ENCODE measurements around the gene LONP2. TPM values are rescaled to one million over a fixed set of nuclear protein-coding genes. Genes with fewer than 3 reads are reported as not detected.

Gene LONP2
- polyA plus RNA-seq, 3 donors = 21.5 to 35.6 (median 26.0) TPM

DNA sequence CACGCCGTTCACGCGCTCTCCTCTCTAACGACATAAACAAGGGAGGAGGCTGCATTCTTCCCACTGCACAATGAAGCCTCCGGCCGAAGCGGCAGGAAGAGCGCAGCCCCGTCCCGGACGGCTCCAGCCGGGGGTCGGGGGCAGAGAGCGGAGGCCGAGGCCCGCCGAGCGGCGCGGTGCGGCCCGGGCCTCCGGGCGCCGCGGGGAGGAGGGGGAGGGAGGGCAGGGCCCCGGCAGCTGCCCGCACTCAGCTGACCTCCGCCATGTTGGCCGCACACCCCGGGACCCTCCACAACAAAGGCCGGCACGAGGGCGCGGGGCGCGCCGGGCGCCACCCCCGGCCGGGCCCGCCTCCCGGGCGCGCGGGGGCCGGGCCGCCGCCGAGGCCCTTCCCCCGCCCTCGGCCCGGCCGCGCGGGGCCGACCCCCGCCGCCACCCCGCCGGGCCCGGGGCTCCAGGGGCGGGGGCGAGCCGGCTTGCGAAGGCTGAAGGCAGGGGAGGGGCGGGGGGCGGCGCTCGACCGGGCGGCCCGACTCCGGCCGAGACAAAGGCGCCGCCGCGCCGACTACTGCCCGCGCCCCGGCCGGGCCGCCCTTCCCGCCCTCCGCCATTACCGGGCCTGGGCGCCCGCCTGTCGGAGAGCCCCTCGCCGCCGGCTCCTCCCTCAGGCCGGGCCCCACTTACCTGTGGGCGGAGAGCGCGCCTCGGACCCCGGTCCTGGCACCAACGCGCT, 140.6 kb downstream of the LONP2 start:
- Histone ChIP-seq H3K36me3 (replicated peaks in 1 of 2; ENCODE audit: control insufficient read depth in 1 of 2, insufficient read depth in 2 of 2, low read length in 2 of 2) (no peaks in the 10 kb centered on the region), H4K20me1 (ENCODE audit: insufficient read depth, low read length) (peaks cover 48% of the 10 kb centered on the region), H3K27me3 (ENCODE audit: control insufficient read depth in 2 of 2, insufficient read depth in 2 of 2, low read length in 2 of 2) (no peaks in the 10 kb centered on the region), H2AFZ (ENCODE audit: insufficient read depth, low read depth, low read length, poor library complexity, severe bottlenecking) (peak overlapping the region; percentile 62), H3K4me1 (ENCODE audit: control insufficient read depth in 1 of 2, insufficient read depth in 2 of 2, low read length in 2 of 2) (peaks cover 47 to 68% of the 10 kb centered on the region in 2 donors), H3K4me3 (replicated peaks in 1 of 3; ENCODE audit: low read depth in 2 of 3, low read length in 3 of 3) (peak overlapping the region; percentile 64 to 98 (median 81)), H3K4me2 (replicated peaks; ENCODE audit: extremely low read depth, low read length, poor library complexity, severe bottlenecking) (peak overlapping the region; percentile 88), H3K9me3 (replicated peaks in 1 of 2; ENCODE audit: control insufficient read depth in 1 of 2, insufficient read depth in 1 of 2, low read length in 2 of 2) (no peaks in the 10 kb centered on the region), H3K9ac (ENCODE audit: insufficient read depth, low read length, poor library complexity, severe bottlenecking) (peak overlapping the region; percentile 99), H3K27ac (ENCODE audit: low read depth in 1 of 2, low read length in 2 of 2) (peak overlapping the region; percentile 77 to 97), H3K79me2 (ENCODE audit: insufficient read depth, low read length) (peaks cover 49% of the 10 kb centered on the region)
- intact Hi-C loops (cut with micrococcal nuclease) = loop anchor here in 1 of 2 donors (5.0 to 10.0 kb wide), 3 partner anchors 32 to 240 kb away; no protein-coding TSS in a partner anchor
- H3K4me1 Mint-ChIP-seq = peaks cover 53% of the 10 kb centered on the region
- H3K4me3 Mint-ChIP-seq = peak overlapping the region; percentile 90 to 92
- peak overlapping the region; percentile 81 to 97 (median 92) for H3K27ac Mint-ChIP-seq
- no peak for TF ChIP-seq CTCF (IDR thresholded peaks at IDR 0.05)
- DNase-seq = peak; percentile 44 to 61 (median 57)
- H3K36me3 Mint-ChIP-seq = no peaks in the 10 kb centered on the region
- no peaks in the 10 kb centered on the region for H3K9me3 Mint-ChIP-seq
- H3K27me3 Mint-ChIP-seq (ENCODE audit: low read depth in 3 of 3) = no peaks in the 10 kb centered on the region
- under 1% methylated on average over 83 of the region's 103 CpGs for WGBS (ENCODE audit: insufficient coverage)

- Histone ChIP-seq H3K9me3 (replicated peaks in 1 of 2; ENCODE audit: control insufficient read depth in 1 of 2, insufficient read depth in 1 of 2, low read length in 2 of 2) (no peaks in the 10 kb centered on the region), H3K79me2 (ENCODE audit: insufficient read depth, low read length) (peaks cover 41% of the 10 kb centered on the region), H3K9ac (ENCODE audit: insufficient read depth, low read length, poor library complexity, severe bottlenecking) (peak within 1 kb of the TSS; percentile 99), H3K4me2 (replicated peaks; ENCODE audit: extremely low read depth, low read length, poor library complexity, severe bottlenecking) (peak within 1 kb of the TSS; percentile 88), H3K4me3 (replicated peaks in 1 of 3; ENCODE audit: low read depth in 2 of 3, low read length in 3 of 3) (peak within 1 kb of the TSS; percentile 64 to 98 (median 81)), H3K36me3 (replicated peaks in 1 of 2; ENCODE audit: control insufficient read depth in 1 of 2, insufficient read depth in 2 of 2, low read length in 2 of 2) (no peaks in the 10 kb centered on the region), H3K27me3 (ENCODE audit: control insufficient read depth in 2 of 2, insufficient read depth in 2 of 2, low read length in 2 of 2) (no peaks in the 10 kb centered on the region), H3K4me1 (ENCODE audit: control insufficient read depth in 1 of 2, insufficient read depth in 2 of 2, low read length in 2 of 2) (peaks cover 38 to 62% of the 10 kb centered on the region in 2 donors), H4K20me1 (ENCODE audit: insufficient read depth, low read length) (peaks cover 39% of the 10 kb centered on the region), H3K27ac (ENCODE audit: low read depth in 1 of 2, low read length in 2 of 2) (peak within 1 kb of the TSS; percentile 83 to 97), H2AFZ (ENCODE audit: insufficient read depth, low read depth, low read length, poor library complexity, severe bottlenecking) (peak within 1 kb of the TSS; percentile 86)
- Mint-ChIP-seq H3K27ac (peak within 1 kb of the TSS; percentile 97 to 99 (median 98)), H3K9me3 (no peaks in the 10 kb centered on the region), H3K4me1 (peaks cover 45% of the 10 kb centered on the region), H3K36me3 (no peaks in the 10 kb centered on the region), H3K4me3 (peak within 1 kb of the TSS; percentile 95 to 96), H3K27me3 (ENCODE audit: low read depth in 3 of 3) (no peaks in the 10 kb centered on the region)
- TF ChIP-seq CTCF (IDR thresholded peaks at IDR 0.05) = no peak
- peak; percentile 68 to 85 (median 72) for DNase-seq
- intact Hi-C loops (cut with micrococcal nuclease) = loop anchor here in 1 of 2 donors (5.0 to 10.0 kb wide), 3 partner anchors 33 to 239 kb away; no protein-coding TSS in a partner anchor
- under 1% methylated on average over 100 of the region's 105 CpGs for WGBS (ENCODE audit: insufficient coverage)
These were observed 141.4 kb downstream of the LONP2 start, which contains the start of gene SIAH1 for GRCh38 chr16:48385253-48386150. TSS of gene SIAH1 (minus strand) at chr16:48385413. CDS start at chr16:48362428, 22,985 bp downstream.
